HG03159 (cell line): Measurements from ENCODE around the gene ABHD14A.
"Not testable (repeated sequence)": the region's sequence is repeated elsewhere in the genome, so short reads cannot be mapped to it uniquely, and the experiment has no call there.

Experiments used
- ATAC-seq: cut with Tn5 transposase; IDR thresholded peaks from one replicate; pipeline ENCODE4 v1.9.1; 2021; ENCODE audit warnings: mild to moderate bottlenecking, moderate library complexity; ENCODE audit not compliant: unreplicated experiment

ABHD14A gene

GRCh38 chr3:51974963-51975851 is at the start of gene ABHD14A:
Gene ABHD14A, plus strand, starts transcription at chr3:51975064. Its CDS starts 72 bp downstream, at chr3:51975136.
- no peak for ATAC-seq

DNA sequence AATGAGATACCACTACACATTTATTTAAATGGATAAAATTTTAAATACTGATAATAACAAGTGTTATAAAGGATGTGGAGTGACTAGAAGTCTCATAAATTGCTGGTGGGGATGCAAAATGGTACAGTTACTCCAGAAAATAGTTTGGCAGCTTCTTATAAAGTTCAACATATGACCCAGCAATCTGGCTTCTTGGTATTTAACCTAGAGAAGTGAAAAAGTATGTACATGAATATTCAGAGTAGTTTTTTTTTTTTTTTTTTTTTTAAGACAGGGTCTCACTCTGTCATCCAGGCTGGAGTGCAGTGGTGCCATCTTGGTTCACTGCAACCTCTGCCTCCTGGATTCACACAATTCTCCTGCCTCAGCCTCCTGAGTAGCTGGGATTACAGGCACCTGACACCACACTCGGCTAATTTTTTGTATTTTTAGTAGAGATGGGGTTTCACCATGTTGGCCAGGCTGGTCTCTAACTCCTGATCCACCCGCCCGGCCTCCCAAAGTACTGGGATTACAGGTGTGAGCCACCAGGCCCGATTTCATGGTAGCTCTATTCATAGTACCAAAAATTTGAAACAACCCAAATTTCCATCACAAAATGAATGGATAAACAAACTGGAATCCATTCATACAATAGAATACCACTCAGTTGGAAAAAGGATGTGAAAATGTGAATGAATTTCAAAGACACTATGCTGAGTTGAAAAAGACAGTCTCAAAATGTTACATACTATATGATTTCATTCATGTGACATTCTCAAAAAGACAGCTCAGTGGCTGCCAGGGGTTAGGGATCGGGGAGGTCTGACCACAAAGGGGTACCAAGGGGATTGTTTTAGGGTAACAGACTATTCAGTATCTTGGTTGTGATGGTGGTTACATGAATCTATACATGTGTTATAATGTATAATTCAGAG is 47.5 kb upstream of the ABHD14A start:
- ATAC-seq = no peak

DNA sequence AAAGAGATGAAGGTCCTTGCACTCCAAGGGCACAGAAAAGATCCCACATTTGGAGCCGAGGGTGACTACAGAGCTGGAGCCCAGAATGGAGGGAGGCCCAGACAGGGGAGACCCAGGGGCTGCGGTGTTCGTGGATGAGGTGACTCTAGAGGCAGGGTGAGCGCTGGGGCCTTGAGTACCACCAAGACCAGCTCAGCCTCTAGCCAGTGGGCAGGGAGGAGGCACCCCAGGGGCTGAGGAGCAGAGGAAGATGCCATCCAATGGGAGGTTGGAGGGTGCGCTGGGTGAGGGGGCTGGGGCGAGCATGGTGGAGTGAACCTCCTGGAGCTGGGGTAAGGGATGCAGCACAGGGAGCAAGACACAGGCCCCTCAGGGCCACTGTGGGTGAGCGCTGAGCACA is 46.4 kb upstream of the ABHD14A start:
- ATAC-seq = no peak

DNA sequence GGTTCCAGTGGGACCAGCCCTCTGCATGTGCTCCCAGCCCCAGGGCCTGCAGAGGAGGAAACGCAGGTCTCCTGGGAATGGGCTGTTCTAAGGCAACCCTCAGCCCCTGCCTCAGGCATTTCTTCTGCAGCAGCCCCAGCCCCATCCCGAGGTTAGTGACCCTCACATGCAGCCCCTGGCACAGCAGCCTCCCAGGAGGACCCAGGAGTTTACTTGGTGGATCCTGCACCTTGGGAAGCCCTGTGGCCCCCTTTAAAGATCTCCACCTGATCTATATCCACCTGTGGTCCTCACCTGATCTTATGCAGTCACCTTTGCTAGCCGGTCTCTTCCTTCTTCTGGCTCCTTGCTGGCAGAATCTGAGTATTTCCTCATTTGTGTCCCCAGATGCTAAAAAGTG is 45.9 kb upstream of the ABHD14A start:
- not testable (repeated sequence) for ATAC-seq

DNA sequence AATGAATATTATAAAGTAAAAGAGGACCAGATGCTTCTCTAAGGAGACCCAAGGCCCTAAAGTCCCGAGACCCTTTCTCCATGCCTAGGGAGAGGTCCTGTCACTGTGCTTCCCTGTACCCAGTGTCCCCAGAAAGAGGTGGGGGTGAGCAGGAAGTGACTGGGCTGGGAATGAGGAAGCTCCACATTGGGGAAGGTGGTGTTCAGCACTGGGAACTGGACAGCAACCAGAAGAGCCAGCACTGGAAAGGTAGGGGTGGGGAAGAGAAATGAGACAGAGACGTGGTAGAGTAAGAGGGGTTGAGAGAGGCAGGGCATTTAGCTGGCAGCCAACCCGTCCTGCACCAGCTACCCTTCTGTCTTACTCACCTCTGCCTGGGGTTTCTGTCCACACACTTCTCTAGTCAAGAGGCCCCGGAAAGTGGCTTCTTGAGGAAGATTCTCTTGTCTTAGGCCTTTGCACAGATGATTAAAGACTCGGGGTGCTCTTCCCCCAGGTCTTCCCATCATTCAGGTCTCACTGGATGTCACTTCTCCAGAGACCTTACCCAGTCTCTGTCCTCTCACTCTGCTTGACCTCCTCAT is 45.4 kb upstream of the ABHD14A start:
- ATAC-seq = no peak

- no peak for ATAC-seq
Measured at GRCh38 chr3:51930439-51930838, 44.4 kb upstream of the ABHD14A start.

DNA sequence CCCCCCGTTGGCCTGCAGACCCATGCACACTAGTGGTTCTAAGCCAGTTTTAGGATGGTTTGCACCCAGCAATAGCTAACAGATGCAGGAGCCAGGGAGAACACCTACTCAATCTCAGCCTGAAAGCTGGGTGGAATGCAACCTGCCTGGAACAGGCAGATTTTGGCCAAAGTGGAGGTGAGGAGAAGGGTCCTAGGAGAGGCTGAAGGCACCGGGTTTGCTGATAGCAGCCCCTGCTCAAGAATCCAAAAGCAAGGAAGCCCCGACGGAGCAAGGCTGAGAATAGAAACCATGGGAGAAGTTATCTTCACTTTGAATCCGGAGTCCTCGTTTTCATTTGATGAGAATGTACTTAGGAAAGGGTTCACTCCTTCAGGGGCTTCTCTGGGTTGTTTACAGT is 43.1 kb upstream of the ABHD14A start:
- ATAC-seq = no peak

- no peak for ATAC-seq
Measured at GRCh38 chr3:51932471-51933370, 42.1 kb upstream of the ABHD14A start.

DNA sequence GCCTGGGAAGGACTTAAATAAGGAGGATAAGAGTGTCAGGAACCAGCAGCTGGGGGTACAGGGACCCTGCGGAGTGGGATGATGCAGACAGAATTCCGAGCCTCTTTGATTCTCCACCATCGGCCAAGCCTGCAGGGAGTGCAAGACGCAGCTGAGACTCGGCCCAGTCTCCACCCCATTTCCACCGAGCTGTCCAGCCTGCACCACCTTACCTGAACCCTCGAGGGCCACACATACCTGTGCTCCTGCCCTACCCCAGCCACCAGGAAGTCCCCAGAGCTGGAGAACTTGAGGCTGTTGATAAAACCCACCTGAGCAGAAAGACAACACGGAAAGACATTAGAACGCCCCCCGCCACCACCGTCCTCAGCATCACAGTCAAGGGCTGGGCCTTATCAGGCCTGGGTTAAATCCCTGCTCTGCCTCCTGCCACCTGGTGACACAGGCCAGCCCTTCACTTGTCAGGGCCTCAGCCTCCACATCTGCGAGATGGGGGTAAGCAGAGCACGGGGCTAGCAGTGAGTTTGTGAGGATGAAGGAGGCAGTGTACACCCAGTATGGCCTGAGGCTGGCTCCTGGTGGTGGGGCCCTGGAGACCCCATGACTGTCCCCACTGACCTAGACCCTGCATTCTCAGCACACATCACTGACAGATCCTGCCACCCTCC is 41.3 kb upstream of the ABHD14A start:
- ATAC-seq = no peak

DNA sequence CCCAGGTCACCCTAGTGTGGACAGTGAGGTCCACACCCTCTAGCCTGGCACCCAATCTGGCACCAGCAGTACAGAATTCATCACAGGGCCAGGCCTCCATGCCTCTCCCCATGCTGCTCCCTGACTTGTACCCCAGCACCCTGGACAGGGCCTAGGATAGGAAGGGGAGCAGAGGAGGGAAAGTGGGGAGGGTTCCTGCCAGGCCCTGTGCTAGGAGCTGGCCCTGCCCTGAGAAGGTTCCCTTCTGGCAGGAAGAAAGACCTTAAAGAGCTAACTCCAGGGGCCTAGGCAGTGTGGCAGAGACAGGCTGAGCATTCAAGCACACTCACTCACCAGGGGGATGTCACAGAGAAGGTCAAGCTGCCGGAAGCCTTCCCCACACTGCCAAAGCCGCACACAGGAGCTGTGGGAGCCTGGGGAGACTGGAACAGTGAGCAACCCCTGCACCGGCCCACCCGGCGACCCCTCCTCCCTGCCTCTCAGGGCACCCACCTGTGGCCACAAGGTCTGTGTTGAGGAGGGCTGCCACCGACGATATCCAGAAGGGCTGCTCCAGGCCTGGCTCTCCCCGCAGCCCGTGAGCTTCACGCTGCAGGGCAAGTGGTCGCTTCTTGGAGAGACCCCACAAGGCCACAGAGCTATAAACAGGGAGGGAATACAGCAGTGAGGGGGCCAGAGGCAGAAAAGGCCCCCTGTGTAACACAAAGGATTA is 40.6 kb upstream of the ABHD14A start:
- no peak for ATAC-seq

GRCh38 chr3:51934991-51935885 is 39.6 kb upstream of the ABHD14A start:
- no peak for ATAC-seq

- no peak for ATAC-seq
Measured at GRCh38 chr3:51935886-51936755, 38.7 kb upstream of the ABHD14A start.

GRCh38 chr3:51937014-51937413 is 37.9 kb upstream of the ABHD14A start:
- no peak for ATAC-seq

GRCh38 chr3:51937611-51938450 is 37.0 kb upstream of the ABHD14A start:
- ATAC-seq = no peak

DNA sequence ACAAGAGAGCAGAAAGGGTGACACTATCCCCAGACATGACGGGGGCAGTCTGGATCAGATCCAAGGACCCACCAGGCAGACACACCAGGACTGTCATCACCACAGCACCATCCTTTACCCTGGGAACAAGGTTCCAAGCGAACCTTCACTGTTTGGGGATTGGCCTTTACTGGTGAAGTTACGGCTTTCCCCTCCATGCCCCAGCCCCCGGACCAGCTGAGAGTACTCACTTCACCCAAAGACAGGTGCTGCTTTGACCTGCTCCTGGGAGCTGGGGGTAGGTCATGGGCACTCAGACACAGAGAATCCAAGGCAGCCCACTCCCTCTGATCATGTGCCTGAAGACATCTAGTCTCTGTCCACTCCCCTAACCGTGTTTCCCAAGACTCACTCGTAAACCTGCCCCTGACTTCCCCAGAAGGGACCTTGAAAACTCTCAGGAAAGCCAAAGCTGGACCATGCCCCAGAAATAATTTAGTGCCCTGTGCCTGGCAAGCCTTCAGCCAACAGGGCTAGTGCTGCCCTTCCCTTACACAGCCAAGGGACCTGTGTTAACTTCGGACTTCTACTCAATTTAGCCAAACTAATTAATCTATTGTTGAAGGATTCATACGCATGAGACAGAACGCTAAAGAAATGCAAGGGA is 36.0 kb upstream of the ABHD14A start:
- no peak for ATAC-seq
